CD4-positive, alpha-beta T cell treated with Interferon gamma for 1 hour (primary cell): Measurements from ENCODE around the gene PLAC9.
A peak's percentile ranks its signal among the peaks of the same experiment; 100 is the strongest.
"Not testable (repeated sequence)": the region's sequence is repeated elsewhere in the genome, so short reads cannot be mapped to it uniquely, and the experiment has no call there.

ENCODE experiments used
- DNase-seq: peaks from one replicate; pipeline ENCODE4 v3.0.0-alpha.2; 2020

Gene PLAC9

DNA sequence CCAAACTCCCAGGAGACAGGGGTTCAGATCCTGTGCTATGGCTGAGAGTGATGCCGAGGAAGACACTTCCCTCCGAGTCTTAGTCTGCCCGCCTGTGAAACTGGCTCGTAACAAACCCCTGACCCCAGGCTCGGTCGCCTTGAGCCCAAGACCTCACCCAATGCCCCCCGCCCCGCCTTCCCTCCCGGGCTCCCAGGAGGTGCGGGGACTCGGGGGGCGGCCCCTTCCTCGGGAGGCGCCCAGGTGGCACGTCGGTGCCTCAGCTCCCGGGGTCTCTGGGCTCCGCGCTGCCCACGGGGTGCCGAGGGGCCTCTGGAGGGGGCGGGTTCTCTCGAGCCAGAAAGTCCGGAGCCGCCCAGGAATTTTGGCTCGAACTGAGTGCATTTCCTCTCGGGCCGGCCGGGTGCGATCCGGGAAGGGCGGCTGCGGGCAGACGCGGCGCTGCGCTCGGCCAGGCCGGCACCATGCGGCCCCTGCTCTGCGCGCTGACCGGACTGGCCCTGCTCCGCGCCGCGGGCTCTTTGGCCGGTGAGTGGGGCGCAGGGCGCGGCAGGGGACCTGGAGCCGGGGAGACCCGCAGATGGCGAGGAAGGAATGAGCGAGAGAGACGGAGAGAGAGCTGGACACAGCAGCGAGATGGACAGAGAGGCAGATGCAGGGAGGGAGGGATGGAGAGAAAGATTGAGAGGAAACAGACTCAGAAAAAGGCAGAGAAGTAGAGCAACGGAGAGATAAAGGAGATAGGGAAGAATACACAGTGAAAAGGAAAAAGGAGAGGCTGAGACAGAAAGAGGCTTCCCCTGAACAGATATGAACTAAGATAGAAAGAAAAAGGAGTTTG is at the start of gene PLAC9:
TSS of gene PLAC9 (plus strand) at position 432 of the 841 bp plus-strand sequence. CDS start at position 465, 33 bp downstream.
- no peak for DNase-seq

DNA sequence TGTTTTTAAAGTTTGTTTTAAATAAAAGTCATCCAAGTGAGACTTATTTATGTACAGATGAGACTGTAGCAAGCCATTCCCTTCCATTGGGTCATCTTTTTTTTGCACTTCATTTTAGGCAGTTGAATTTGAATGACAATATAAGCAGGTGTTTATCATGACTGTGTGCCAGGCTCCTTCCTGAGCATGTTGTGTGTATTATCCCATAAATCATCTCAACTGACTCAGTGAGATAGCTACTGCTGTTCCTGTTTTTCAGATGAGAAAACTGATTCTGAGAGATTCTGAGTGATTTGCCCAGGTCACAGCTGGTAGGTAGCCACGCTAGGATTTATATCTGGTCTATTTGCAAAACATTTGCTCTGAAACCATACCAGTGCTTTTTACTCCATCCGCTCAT is 42.4 kb upstream of the PLAC9 start:
- DNase-seq = no peak

DNA sequence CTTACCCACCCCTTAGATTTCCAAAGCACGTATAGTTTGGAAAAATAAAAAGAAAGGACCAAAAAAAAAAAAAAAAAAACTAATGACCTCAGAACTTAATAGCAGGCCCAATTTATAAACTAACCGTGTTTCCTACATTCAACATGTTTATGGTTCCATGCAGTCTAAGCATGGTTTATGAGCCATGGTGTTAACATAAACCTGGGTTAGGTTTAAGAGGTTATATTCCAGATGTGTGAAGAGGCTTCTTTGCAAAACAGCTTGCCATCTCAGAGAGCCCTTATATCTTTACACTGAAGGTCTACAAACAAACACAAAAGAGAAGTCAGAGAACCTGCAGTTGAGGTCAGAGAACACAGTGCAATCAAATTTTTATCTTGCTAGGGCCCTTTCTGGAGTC is 38.3 kb upstream of the PLAC9 start:
- no peak for DNase-seq

DNA sequence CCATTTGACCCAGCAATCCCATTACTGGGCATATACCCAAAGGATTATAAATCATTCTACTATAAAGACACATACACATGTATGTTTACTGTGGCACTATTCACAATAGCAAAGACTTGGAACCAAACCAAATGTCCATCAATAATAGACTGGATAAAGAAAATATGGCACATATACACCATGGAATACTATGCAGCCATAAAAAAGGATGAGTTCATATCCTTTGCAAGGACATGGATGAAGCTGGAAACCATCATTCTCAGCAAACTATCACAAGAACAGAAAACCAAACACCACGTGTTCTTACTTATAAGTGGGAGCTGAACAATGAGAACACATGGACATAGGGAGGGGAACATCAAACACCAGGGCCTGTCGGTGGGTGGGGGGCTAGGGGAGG is 34.3 kb upstream of the PLAC9 start:
- not testable (repeated sequence) for DNase-seq

GRCh38 chr10:80099295-80099694 is 33.2 kb upstream of the PLAC9 start:
- DNase-seq = not testable (repeated sequence)

DNA sequence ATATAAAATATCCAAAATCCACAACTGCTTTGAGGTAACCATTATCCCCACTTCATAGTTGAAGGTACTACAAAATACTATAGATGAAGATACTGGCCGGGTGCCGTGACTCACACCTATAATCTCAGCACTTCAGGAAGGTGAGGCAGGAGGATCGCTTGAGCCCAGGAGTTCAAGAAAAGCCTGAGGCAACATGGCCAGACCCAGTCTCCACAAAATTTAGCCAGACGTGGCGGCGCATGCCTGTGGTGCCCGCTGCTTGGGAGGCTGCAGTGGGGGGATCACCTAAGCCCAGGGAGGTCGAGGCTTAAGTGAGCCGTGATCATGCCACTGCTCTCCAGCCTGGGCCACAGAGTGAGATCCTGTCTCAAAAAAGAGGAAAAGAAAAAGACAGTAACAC is 32.4 kb upstream of the PLAC9 start:
- no peak for DNase-seq

DNA sequence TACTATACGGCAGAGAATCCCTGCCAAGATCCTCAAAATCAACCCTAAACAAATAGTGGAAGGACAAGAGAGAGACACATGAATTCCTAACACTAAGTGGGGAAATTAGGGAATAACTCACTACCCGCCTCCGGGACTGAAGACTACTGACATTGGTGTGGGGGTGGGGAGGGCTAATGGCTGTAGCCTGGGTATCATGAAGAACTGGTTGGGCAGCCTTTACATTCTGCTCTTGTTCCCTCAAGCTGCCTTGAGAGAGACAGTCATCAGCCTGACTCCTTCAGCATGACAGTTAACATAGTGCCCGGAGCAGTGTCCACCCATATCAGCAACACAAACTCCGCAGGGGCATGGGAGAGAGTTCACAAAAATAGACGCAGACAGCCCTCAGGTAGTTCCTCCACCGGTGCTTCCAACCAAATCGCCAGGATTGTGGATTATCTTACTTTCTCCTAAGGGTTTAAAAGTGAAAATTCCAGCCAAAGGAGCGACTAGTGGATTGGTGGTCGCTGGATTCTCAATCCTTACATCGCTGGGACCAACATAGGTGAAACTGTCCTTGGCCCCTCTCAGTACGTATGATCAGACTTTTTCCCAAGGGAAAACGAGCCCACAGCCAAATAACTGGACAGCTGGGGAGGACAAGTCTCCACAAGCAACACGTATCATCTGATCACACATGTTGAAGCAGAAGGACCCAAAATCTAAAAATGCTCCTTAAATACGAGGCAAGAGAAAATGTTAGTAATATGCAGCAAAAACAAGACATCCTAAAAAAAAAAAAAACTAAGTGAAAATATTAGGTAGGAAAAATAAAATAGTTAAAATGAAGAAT is 31.5 kb upstream of the PLAC9 start:
- no peak for DNase-seq

DNA sequence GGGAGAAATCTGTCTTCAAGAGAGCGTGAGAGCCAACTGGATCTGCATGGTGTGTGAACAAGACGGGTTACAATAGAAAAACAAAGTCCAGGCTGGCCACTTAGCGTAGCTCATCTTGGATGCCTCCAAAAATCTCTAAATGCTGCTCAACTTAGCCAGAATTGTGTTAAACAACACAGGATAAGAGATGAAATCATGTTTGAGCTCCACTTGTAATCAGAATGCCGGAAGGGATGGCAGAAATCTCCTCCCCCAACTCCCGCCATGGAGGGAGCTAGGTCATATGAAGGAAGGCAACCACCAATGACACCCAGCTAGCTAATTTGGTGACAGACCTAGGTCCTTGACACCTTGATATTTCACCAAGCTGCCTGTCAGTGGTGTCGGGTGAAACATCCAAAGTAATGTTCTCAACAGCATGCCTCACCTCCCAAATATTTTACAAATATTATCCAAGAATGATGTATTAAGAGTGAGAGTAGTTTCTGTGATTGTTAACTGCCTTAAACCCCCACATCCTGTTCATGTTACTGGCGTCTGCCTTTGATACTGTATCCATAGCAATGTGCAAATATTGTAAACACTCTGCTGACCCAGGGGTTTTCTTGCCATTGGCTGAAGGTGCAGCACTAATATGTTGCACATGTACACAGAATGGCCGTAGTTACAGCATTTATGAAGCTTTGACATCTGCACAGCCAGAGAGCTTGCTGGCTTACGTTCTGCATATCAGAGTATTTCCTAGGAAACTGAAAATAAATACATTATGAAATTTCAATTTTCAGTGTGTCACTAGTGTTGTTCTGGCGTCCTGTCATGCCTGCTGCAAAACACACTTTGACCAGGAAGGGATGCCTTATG is 28.2 kb upstream of the PLAC9 start:
- peak; percentile 5 for DNase-seq

GRCh38 chr10:80108576-80109239 is 23.8 kb upstream of the PLAC9 start:
- no peak for DNase-seq

DNA sequence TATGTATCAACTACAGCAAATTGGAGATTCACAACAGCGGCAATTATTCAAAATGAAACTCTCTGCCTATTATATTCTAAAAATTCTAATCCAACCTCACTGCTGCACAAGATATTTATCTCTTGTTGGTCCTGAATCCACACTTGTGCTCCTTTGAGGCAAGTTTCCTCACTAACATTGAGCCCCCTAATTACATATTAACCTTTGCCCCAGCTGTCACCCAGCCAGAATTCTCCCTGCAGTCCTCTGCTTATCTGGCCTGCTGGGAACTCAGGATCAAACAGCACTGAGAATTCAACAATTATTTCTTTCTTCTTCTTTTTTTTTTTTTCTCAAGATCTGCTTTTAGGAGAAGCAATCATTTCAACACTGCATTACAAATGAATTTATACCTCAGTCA is 21.5 kb upstream of the PLAC9 start:
- no peak for DNase-seq

DNA sequence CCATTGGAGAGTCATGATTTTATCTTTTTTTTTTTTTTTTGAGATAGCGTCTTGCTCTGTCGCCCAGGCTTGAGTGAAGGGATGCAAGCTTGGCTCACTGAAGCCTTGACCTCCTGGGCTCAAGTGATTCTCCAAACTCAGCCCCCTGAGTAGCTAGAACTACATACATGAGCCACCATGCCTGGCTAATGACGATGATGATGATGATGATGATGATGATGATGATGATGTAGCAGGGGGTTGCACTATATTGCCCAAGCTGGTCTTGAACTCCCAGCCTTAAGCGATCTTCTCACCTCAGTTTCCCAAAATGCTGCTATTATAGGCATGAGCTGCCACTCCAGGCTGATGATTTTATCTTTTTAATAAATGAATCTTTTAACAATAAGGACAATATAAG is 13.9 kb upstream of the PLAC9 start:
- no peak for DNase-seq

DNA sequence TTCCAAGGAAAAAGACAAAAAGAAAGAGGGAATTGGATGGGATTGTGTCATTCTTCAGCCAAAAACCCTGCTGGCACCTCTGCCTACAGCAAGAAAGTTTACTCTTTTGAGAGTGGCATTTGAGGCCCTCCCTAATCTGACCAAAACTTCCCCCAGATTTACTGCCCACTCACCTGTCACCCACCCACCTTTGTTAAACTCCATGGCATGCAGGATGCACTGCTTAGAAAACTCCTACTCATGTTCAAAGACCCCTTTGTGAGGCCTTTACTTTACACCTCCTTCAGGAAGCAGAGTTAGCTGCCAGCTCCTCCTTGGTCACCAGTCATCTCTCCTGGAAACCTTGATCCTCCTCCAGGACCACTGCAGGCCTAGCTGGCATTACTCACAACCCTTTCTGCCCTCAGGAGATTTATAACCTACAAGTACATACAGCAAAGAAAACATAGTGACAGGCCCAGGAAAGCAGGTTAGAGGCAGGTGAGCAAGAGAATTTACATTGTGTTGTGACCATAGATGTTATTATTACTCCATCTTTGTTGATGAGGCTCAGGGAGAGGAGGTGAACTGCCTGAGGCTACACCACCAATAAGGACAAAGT is 10.3 kb upstream of the PLAC9 start:
- DNase-seq = no peak

GRCh38 chr10:80122746-80123145 is 9.8 kb upstream of the PLAC9 start:
- DNase-seq = no peak

- no peak for DNase-seq
Measured at GRCh38 chr10:80126876-80127275, 5.7 kb upstream of the PLAC9 start.

DNA sequence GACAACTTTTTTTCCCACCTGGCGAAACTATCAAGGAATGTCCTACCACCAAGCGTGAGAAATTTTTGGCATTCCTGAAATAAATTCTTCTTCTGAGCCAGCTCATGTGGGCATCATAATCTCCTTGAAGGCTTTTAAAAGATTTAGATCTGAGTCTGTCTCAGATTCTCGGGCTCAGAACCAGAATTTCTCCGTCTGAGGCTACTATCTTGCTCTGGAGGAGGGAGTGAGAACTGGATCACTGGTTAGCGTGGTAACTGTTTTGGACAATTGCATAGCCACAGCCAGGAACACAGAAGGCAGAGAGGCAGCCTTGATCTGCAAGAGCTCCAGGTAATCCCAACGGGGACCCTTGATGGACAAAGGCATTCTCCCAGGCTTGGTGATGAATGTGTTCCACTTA is 1.0 kb upstream of the PLAC9 start:
- DNase-seq = no peak

DNA sequence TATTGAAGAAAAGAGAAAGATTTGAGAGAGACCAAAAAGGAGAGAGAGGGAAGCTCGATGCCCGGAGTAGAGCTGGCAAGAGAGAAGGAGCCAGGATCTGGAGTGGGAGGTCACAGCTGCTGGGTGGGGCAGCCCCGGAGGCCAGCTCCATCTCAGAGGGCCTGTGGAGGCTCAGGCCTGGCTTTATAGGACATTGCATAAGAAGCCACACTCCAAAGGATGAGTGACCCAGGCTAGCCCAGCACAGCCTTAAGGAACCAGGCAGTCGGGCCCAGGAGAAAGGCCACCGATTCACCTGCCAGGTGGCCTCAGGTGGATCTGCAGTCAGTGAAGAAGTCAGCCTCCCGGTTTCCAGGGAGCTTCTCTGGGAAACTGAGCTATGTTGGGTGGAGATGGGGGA is 676 bp downstream of the PLAC9 start:
- DNase-seq = no peak

DNA sequence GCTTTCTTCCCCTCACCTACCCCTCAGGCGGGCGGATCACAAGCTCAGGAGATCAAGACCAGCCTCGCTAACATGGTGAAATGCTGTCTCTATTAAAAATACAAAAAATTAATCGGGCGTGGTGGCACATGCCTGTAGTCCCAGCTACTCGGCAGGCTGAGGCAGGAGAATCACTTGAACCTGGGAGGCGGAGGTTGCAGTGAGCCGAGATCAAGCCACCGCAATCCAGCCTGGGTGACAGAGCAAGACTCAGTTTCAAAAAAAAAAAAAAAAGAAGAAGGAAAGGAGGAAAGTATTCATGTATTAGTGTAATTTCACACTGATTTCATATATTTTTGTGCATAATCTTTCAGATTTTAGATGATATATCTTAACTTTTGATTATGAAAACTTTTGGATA is 1.2 kb downstream of the PLAC9 start:
- not testable (repeated sequence) for DNase-seq

DNA sequence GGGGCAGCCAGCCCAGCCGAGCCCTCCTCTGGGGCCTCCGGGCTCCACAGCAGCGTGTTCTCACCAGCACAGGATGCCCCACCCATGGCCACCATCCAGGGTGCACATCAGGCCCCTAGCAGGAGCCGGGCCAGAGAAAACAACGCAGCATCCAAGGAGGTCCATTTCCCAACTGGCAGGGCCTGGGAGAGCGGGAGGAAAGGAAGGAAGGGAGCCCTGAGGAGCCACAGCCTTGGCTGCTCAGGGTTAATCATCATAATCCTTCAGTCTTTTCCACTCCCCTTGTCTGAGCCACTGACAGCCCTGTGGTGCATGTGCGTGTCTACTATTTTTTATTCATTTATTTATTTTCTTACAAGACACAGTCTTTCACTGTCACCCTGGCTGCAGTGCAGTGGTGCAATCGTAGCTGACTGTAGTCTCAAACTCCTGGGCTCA is 3.6 kb downstream of the PLAC9 start:
- no peak for DNase-seq

DNA sequence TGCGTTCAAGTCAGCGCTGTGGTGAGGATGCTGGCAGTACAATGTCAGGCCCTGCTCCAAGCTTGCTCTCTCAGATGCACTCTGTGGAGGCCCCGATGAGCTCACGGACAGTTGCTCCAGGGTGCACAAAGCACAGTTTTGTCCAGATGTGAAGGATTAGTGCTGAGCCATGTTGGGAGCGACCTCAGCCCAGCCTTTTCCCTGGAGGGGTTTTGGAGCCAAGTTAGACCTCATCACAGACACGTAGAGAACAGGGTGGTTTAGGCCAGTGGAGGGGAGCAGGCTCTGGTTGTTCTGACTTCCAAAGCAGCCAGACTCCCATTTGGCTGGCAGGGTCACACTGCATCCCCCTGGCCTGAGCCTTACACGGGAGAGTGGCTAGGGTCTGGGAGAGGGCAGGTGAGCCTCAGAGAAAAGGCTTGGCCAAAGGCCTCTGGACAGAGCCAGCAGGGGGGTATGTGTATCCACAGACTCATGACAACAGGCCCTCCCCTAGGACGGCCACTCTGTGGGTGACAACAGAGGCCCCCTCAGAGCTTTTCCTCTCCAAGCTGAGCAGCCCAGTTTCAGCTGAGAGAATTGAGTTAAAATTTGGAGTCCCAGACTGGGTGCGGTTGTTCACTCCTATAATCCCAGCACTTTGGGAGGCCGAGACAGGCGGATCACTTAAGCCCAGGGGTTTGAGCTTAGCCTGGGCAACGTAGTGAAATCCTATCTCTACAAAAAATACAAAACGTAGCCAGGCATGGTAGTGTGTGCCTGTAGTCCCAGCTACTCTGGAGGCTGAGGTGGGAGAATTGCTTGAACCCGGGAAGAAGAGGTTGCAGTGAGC is 4.7 kb downstream of the PLAC9 start:
- no peak for DNase-seq

GRCh38 chr10:80137920-80138319 is 5.4 kb downstream of the PLAC9 start:
- no peak for DNase-seq

DNA sequence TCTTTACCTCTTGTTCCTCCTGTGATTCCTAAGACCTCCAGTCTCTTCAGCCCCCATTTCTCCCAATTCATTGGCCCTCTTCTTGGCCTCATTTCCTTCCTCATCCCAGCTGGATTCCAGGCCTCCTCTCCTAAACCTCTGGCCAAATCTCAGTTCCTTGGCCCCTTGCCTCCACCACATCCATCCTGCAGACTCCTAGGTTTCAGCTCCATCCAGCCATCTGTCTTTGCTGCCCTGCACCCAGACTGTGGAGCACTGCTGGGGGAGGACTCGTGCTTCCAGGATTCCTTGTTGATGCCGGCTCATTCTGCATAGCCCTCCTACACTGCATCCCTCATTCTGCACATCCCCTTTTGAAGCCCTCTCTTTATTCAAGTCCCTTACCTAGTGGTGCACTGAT is 6.7 kb downstream of the PLAC9 start:
- no peak for DNase-seq
